Muscle of arm (tissue), 14 donors: Measurements from ENCODE around the gene S1PR2. TPM values are rescaled to one million over a fixed set of nuclear protein-coding genes. Genes with fewer than 3 reads are reported as not detected.

ENCODE experiments used
- DNase-seq: peaks from one replicate; pipeline ENCODE4 v3.0.0-alpha.2; 2013
- long read RNA-seq, 11 donors: transcript quantifications; one replicate each; lab custom pipeline, GENCODE V29; 2026
- polyA plus RNA-seq, 12 donors: library from polyadenylated mRNA; unstranded; fragments of 120-200 nt; gene quantifications; one replicate each; pipeline ENCODE4 v1.2.1, GENCODE V29; 2013; ENCODE audit not compliant: insufficient read length in 12 of 12

Gene S1PR2, protein sequence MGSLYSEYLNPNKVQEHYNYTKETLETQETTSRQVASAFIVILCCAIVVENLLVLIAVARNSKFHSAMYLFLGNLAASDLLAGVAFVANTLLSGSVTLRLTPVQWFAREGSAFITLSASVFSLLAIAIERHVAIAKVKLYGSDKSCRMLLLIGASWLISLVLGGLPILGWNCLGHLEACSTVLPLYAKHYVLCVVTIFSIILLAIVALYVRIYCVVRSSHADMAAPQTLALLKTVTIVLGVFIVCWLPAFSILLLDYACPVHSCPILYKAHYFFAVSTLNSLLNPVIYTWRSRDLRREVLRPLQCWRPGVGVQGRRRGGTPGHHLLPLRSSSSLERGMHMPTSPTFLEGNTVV
- polyA plus RNA-seq = 10 to 100 TPM in 8 of 12 donors, 1 to 10 TPM in 3, not detected in 1; 9.1 to 18.1 (median 11.8) TPM
- long read RNA-seq, donor 1, partial matches to known transcripts = 0 of 1 reads
- long read RNA-seq, donor 1, other reads (novel, unspliced or antisense) = 0 of 1 reads
- long read RNA-seq, donor 2, partial matches to known transcripts = 0 of 1 reads
- long read RNA-seq, donor 2, other reads (novel, unspliced or antisense) = 0 of 1 reads
- long read RNA-seq, donor 3, partial matches to known transcripts = 0 of 1 reads
- long read RNA-seq, donor 3, other reads (novel, unspliced or antisense) = 0 of 1 reads
- long read RNA-seq, donor 4, partial matches to known transcripts = 0 of 2 reads
- long read RNA-seq, donor 4, other reads (novel, unspliced or antisense) = 0 of 2 reads
- long read RNA-seq, donor 5, partial matches to known transcripts = 0 of 3 reads
- long read RNA-seq, donor 5, other reads (novel, unspliced or antisense) = 0 of 3 reads
- long read RNA-seq, donor 6, partial matches to known transcripts = 0 of 1 reads
- long read RNA-seq, donor 6, other reads (novel, unspliced or antisense) = 0 of 1 reads
- long read RNA-seq, donor 7, transcript S1PR2-201 (2 exons, 3,584 nt) = major isoform, 5 of 5 reads
- long read RNA-seq, donor 7, partial matches to known transcripts = 0 of 5 reads
- long read RNA-seq, donor 7, other reads (novel, unspliced or antisense) = 0 of 5 reads
- long read RNA-seq, donor 8, transcript S1PR2-201 (2 exons, 3,584 nt) = major isoform, 5 of 5 reads
- long read RNA-seq, donor 8, partial matches to known transcripts = 0 of 5 reads
- long read RNA-seq, donor 8, other reads (novel, unspliced or antisense) = 0 of 5 reads
- long read RNA-seq, donor 9, partial matches to known transcripts = 0 of 2 reads
- long read RNA-seq, donor 9, other reads (novel, unspliced or antisense) = 0 of 2 reads
- long read RNA-seq, donor 10, partial matches to known transcripts = 0 of 3 reads
- long read RNA-seq, donor 10, other reads (novel, unspliced or antisense) = 0 of 3 reads
- long read RNA-seq, donor 11, partial matches to known transcripts = 0 of 4 reads
- long read RNA-seq, donor 11, other reads (novel, unspliced or antisense) = 0 of 4 reads

DNA sequence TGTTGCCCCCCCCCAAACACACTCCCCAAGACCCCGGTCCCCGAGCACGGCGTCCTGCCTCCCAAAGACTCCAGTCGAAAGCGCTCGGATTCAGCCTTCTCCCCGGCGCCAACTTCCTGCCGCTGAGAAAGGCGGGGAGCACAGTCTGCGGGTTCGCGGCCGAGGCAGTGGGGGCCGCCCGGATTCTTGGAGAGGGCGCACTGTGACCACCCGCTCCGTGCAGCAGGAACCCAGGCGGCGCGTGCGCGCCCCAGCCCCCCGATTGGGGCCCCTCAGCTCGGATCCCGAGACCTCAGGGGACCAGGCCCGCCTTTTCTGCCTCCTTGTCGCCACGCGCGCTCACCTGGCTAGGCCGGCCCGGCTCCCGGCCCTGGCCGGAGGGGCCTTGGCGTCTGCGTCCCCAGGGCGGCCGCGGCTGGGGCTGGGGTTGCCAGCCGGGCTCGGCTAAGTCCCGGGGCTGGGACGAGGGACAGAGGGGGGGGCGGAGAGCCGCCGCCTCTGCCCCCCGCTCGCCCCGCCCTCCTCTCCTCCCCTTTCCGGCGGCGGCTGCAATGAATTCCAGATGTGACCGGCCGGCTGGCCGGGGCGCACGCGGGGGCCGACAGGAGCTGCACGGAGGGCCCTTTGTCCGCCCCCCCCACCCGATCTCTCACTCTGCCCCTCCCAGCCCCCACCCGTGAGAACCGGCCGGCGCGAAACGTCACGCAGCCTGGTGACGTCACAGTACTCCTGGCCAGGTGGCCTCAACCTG, at the start of gene S1PR2:
S1PR2 (minus strand) TSS at position 471 of the 751 bp plus-strand sequence. CDS start 6,426 bp downstream, outside the sequence.
- DNase-seq = peak; percentile 81

DNA sequence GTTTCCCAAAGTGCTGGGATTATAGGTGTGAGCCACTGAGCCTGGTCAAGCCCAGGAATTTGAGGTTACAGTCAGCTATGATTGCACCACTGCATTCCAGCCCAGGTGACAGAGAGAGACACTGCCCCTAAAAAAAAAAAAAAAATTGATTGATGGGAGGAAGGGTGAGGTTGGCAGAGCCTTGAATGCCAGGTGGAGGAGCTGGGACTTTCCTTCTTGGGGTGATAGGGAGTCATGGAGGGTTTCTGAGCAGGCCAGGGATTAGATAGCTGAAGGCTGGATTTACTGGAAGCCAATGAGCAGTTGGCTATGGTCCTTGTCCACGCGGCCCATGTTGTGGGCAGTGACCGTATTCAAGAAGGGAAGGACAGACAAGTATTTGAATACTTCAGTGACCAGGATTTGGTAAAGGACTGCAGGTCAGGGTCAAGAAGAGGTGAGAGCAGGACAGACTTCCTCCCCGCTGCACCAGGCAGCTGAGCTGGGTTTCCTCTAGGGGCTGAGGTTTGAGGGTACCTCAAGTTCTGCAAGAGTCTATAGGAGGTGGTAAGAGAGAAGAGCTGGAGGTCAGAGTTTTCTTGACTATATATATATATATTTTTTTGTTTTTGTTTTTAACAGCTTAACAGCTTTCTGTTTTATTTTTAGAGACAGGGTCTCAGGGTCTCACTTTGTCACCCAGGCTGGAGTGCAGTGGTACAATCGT, 48.8 kb upstream of the S1PR2 start:
- DNase-seq = no peak

DNA sequence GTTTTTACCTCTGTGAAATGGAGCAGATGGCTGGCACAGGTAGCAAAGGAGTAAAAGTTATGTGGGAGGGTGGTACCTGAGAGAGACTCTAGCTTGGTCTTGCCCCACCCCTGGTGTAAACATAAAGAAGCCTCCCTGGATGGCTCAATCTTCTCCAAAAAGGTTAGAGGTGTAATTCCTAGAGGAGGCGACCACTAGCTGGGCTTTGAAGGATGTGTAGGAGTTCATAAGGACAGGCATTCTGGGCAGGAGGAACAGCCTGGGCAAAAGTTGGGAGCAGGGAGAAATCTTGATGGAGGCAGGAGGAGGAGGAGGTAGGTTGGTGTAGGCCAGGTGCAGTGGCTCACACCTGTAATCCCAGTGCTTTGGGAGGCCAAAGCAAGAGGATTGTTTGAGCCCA, 47.8 kb upstream of the S1PR2 start:
- DNase-seq = no peak

DNA sequence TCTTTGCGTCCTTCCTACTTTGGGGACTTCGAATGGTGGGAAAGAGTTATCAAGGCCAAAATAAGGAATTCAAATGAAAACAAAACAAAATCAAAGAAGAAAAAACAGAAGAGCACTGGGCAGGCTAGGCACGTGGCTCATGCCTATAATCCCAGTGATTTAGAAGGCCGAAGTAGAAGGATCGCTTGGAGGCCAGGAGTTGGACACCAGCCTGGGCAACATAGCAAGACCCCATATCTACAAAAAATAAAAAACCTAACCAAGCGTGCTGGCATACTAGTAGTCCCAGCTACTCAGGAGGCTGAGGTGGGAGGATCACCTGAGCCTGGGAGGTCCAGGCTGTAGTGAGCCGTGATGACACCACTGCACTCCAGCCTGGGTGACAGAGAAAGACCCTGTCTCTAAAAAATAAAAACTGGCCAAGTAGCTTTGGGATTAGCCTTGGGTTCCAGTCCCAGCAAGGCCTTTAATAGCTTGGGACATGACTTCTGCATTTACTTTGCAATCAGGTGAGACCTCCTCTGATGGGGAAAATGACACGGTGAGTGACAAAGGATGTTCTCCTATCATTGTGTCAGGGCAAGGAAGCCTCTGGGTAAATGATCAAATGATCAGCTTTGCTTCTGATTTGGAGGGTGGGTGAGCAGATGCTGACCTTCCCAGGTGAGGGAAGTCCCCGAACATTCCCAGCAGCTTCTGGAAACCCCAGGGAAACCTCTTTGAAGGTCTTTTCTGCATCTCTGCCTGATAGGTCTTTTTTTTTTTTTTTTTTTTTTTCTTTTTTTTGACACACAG, 46.9 kb upstream of the S1PR2 start:
- no peak for DNase-seq

DNA sequence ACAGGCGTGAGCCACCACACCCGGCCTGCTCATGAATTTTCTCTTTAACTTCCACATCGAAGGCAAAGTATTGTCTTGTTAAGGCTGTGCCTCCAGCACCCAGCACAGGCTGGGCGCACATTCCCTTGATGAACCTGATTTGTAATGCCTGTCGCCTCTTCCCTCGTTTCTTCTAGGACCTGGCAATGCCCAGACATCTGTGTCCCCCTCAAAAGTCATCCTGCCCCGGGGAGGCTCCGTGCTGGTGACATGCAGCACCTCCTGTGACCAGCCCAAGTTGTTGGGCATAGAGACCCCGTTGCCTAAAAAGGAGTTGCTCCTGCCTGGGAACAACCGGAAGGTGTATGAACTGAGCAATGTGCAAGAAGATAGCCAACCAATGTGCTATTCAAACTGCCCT, 43.5 kb upstream of the S1PR2 start:
- no peak for DNase-seq

DNA sequence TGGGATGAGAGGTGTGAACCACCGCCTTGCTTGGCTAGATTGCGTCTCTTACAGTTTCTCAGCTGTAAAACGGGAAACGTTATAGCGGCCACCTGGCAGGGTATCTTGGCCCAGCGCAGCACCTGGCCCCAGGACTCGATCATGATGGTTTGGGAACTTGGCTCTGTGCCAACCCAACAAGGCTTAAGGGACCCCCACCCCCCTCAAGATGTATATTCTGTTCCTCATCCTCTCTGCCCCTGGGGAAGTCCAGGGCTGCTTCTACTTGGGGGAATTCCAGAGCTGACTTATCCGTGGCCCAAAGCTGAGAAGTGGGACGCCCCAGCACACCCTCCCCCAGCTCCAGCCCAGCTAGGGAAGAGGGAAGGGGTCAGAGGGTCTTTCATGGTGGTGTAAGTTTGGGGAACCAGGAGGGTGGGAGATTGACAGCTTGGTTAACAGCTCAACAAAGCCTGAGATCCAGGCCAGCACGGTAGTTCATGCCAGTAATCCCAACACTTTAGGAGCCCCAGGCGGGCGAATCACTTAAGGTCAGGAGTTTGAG, 40.5 kb upstream of the S1PR2 start:
- DNase-seq = no peak

DNA sequence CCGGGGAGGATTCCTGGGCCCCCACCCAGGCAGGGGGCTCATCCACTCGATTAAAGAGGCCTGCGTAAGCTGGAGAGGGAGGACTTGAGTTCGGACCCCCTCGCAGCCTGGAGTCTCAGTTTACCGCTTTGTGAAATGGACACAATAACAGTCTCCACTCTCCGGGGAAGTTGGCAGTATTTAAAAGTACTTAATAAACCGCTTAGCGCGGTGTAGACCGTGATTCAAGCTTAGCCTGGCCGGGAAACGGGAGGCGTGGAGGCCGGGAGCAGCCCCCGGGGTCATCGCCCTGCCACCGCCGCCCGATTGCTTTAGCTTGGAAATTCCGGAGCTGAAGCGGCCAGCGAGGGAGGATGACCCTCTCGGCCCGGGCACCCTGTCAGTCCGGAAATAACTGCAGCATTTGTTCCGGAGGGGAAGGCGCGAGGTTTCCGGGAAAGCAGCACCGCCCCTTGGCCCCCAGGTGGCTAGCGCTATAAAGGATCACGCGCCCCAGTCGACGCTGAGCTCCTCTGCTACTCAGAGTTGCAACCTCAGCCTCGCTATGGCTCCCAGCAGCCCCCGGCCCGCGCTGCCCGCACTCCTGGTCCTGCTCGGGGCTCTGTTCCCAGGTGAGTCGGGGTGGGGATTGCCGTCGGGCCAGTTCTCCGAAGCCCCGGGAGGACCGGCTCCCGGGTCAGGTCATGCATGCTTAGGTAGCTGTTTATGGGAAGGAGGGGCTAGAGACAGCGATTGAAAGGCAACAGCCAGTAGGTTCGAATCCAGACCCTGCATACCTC, 39.7 kb upstream of the S1PR2 start, which contains the start of gene ICAM1:
ICAM1 (plus strand) TSS at position 505 of the 779 bp plus-strand sequence; CDS start at position 545, 40 bp downstream.
- DNase-seq = peak; percentile 61

DNA sequence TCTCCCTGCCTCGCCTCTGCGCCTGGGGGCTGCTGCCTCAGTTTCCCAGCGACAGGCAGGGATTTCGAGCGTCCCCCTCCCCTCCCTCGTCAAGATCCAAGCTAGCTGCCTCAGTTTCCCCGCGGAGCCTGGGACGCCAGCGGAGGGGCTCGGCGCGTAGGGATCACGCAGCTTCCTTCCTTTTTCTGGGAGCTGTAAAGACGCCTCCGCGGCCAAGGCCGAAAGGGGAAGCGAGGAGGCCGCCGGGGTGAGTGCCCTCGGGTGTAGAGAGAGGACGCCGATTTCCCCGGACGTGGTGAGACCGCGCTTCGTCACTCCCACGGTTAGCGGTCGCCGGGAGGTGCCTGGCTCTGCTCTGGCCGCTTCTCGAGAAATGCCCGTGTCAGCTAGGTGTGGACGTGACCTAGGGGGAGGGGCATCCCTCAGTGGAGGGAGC, 39.1 kb upstream of the S1PR2 start:
- no peak for DNase-seq

DNA sequence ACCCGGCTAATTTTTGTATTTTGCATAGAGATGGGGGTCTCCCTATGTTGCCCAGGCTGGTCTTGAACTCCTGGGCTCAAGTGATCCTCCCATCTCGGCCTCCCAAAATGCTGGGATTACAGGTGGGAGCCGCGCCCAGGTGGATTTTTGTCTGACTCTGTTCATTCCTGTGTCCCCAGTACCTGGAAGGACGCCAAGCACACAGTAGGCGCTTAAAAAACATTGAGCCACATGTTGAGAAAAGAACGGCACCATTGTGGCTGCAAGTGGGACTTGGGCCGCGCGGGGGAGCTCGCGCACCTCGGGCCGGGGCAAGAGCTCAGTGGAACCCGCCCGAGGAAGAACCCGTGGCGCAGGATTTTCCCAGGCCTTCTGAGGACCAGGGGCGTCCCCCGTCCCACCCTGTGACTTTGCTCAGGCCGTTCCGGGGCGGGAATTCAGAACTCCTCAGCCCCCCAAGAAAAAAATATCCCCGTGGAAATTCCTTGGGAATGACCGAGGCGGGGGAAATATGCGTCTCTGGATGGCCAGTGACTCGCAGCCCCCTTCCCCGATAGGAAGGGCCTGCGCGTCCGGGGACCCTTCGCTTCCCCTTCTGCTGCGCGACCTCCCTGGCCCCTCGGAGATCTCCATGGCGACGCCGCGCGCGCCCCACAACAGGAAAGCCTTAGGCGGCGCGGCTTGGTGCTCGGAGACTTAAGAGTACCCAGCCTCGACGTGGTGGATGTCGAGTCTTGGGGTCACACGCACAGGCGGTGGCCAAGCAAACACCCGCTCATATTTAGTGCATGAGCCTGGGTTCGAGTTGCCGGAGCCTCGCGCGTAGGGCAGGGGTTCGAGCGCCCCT, 38.4 kb upstream of the S1PR2 start:
- DNase-seq = peak; percentile 82

DNA sequence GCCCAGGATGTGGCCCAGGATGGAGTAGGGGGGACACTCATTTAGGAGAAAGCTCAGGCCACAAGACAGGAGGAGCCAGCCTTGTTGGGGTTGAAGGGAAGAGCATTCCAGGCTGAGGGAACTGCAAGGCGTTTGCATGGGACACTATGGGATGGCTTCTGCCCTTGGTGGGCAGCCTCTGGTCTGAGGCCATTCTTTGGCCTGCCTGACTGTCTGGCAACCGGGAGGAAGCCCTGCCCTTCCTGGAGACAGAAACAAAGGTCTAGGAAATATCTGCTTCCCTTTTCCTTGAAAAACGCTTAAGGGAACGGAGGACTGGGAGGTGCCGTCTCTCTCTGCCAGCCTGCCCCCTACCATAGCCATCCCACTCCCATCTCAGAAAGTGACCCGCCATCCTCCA, 36.9 kb upstream of the S1PR2 start:
- no peak for DNase-seq

DNA sequence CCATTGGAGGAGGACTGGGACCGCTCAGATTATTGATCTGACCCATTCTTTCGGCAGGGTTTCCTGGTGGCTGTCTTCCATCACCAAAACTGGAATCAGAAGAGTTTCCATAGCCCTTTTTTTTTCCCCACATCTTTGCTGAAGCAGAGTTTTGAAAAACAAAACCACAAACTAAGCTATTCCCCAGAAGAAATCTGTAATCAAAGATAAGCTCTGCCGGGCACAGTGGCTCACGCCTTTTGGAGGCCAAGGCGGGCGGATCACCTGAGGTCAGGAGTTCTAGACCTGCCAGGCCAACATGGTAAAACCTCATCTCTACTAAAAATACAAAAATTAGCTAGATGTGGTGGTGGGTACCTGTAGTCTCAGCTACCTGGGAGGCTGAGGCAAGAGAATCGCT, 35.6 kb upstream of the S1PR2 start:
- DNase-seq = no peak

DNA sequence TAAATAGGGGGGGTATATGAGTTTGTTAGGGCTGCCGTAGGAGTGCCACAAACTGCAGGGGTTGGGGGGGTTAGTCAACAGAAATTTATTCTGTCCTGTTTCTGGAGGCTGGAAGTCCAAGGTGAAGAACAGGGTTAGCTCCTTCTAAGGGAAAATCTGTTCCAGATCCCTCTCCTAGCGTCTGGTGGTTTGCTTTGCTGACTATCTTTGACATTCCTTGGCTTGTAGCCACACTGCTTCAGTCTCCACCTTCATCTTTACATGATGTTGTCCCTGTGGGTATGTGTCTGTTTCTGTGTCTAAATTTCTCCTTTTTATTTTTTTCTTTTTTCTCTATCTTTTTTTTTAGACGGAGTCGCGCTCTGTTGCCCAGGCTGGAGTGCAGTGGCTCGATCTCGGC, 31.6 kb upstream of the S1PR2 start:
- DNase-seq = no peak

DNA sequence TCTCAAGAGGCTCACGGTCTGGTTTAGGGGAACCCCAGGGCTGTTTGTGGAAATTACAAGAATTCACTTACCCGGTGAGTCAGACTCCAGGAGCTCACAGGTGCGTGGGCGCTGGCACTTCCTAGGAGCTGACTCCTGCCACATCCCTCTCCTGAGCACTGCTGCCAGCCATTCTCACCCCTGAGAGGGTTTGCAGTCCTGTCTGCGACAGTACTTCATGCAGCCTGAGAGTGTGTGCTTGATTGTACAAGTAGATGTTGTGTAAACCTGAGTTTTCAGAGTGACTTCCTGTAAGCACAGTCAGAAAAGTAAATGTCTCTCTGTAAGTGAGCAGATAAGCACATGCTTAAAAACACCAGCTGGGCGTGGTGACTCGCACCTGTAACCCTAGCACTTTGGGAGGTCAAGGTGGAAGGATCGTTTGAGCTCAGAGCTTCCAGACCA, 29.0 kb upstream of the S1PR2 start:
- DNase-seq = no peak

DNA sequence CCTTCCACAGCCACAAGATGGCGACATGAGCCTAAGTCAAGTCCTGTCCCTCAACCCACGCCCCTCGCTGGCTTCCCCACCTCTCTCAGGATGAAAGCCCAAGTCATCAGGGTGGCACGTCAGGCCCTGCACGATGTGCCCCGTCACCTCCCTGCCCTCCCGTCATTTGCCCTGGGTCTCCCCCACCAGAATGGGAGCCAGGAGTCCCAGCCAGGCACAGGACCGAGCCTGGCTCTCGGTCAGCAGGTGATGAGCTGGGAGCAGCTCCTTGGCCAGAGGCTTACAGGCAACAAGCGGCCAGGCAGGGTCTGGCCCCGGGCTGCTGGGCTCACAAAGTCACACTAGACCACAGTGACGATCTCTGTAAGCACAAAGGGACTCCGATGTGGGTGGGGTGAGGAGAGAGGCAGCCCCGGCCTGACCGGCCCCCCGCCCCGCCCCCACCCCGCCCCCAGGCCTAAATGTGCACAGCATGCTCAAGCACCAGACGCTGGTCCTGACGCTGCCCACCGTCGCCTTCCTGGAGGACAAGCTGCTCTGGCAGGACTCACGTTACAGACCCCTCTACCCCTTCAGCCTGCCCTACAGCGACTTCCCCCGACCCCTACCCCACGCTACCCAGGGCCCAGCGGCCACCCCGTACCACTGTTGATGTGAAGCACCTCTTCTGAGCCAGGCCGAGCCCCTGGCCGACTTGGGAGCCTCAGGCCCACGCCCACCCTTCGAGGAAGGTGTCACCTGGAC, 28.2 kb upstream of the S1PR2 start:
- peak; percentile 79 for DNase-seq

DNA sequence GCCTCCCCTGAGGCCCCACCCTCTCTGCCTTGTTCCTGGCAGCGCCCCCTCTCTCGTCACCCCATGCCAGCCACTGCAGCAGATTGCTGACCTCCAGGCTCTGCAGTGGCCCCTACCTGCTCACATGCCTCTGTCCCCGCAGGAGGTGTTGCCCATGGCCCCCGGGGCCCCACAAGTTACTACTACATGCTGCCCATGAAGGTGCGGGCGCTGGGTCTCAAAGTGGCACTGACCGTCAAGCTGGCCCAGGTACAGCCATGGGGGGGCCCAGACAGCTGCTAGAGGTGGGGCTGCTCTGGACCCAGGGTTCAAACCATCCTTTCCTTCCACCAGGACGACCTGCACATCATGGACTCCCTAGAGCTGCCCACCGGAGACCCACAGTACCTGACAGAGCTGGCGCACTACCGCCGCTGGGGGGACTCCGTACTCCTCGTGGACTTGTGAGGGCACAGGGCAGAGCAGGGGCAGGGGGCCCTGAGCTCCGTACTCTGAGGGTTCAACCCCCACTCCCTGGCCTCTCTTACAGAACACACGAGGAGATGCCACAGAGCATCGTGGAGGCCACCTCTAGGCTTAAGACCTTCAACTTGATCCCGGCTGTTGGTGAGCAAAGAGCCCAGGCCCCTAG, 27.1 kb upstream of the S1PR2 start:
- no peak for DNase-seq
